Skin epidermis (tissue), 12 donors: ENCODE measurements around the gene ADAMTSL2.

ENCODE experiments used
- H3K27ac ChIP-seq, 21 experiments: fragments of 200-600 bp; sonication (generic) in 11 of 21; one replicate each; pipeline ENCODE4 v1.5.0; 2020; ENCODE audit warnings: mild to moderate bottlenecking in 3 of 21, inconsistent platforms in 2 of 21, moderate library complexity in 2 of 21
- H3K4me3 ChIP-seq, 7 experiments: fragments of 200-600 bp; sonication (generic) in 2 of 7; one replicate each; pipeline ENCODE4 v1.5.0; 2020; ENCODE audit warnings: inconsistent platforms in 2 of 7, mild to moderate bottlenecking in 2 of 7, moderate library complexity in 1 of 7

ADAMTSL2 gene

DNA sequence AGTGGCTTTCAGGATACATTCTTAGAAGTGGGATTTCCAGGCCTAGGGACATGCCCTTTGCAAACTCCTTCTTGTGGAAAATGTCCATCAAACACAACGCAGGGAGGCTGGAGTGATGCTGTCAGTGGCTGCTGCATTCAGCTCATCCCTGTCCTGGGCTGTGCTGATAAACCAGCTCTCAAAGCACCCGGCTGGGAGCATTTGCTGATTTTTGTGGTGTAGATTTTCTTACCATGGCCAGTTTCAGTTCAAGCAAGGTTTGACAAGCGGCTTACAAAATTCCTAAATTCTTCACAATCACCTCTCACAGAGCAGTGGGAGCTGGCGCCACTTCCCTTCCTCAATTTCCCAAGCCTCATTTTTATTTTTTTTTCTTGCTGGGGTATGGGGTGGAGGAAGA lies 46.5 kb downstream of the ADAMTSL2 start:
- no peak overlapping the region for H3K27ac ChIP-seq
- H3K4me3 ChIP-seq = no peak overlapping the region

DNA sequence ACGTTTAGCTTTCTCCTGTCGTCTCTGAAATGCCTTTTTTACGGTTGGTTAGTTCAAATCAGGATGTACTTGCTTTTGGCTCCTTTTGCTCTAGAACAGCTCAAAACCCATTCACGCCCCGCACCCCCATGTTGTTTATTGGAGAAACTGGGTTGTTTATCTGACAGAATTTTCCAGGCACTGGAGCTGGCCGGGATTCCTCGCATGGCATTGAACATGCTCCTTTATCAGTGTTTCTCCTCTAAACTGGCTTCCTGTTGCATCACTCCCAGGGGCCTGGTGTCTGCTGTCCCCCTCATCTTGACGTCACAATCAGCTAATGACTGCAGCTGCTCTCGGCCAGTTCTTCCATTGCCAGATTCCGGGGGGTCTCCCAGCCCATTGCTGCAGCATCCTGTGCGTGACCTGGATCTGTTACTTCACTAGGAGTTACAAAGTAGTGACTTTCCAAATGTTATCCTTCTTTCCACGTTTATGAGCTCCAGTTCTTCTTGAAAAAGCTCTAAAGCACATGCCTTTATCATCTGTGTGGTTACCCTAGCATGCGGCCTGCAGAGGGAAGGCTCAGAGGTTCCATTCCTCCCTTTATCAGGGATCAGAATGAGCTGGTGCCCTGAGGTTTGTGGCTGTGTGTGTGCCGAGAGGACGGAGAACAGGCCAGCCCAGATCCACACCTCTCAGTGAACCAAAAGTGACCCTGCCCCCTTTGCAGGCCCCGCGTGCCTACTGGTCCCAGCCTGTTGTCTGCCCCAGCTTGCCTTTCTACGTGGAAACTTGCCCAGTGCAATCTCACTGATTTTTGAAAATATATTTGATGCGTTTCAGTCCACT lies 47.2 kb downstream of the ADAMTSL2 start:
- Histone ChIP-seq H3K4me3 (no peak overlapping the region), H3K27ac (no peak overlapping the region)

DNA sequence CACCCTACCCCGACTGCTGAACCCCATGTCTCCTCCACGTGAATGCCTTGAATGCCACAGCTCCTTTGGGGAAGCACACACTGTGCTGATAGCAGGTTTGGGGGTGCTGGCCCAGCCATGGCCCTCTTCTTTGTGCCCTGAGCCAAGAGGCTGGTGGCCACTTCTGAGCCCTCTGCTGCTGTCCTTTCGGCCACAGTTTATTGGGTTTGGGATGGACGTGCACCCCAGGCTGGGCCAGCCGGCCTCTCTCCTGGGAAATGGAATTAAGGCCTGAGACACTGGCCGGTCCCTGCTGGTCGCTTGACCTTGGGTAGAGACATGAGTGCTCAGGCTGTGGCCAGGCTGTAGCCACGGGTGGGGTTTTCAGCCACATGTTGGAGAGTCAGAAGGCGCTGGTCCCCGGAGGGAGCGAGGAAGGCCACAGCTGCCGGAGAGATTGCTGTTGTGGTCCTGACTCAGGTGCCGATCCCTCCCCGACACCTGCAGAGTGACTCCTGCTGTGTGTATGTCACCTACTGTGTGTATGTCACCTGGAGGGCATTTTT lies 48.1 kb downstream of the ADAMTSL2 start:
- no peak overlapping the region for H3K27ac ChIP-seq

DNA sequence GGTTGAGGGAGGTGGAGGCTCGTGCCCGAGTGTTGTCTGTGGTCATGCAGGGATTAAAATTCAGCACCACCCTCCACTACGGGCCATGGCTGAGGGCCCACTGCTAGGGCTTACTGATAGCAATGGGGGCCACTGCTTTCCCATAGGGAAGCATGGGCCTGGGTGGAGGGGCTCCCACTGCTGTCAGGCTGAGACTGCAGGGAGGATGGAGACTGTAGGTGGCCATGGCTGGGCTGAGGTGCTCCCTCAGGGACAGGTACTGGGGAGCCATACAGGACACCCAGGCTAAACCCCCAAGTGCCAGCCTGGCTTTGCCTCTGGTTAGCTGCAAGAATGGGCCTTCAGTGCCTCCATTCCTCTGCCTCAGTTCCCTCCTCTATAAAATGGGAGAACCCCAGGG lies 48.6 kb downstream of the ADAMTSL2 start:
- H3K27ac ChIP-seq = no peak overlapping the region
- no peak overlapping the region for H3K4me3 ChIP-seq

More for the DNA sequence above, 48.1 kb downstream of the ADAMTSL2 start:
- H3K4me3 ChIP-seq = no peak overlapping the region

DNA sequence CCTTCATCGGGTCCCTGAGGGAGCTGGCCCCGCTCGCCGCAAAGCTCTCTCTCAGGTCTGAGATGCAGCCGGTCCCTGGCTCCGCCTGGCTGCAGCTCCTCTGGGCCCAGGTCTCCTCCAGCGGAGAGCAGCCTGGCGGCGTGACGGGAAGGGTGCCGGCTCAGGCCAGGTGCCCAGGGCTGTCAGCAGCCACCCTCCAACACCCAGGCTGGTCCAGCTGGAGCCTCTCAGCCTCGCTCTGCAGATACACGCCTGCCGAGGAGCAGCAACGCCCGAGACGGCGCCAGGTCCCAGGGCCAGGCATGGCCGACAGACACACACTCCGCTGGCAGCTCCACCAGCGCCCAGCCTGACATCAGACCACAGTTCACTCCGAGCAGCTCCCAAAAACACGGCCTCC lies 49.1 kb downstream of the ADAMTSL2 start:
- H3K27ac ChIP-seq = no peak overlapping the region
- no peak overlapping the region for H3K4me3 ChIP-seq

DNA sequence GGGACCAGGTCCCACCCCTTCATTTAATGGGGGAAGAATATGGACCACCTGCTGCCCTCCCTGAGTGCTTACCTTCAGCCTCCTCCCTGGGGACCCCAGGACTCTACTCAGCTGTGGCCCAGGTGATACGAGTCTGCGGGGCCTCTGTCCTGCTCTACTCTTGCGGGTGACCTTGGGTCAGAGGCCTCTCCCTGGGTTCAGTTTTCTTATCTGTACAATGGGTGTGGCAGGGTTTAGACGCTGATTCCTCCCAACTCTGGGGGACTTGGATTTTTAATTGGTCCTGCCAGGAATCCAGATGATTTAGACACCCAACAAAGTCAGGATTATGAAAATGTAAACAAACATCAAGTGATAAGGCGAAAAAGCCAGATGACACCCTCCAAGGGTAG lies 49.7 kb downstream of the ADAMTSL2 start:
- Histone ChIP-seq H3K27ac (no peak overlapping the region), H3K4me3 (no peak overlapping the region)

DNA sequence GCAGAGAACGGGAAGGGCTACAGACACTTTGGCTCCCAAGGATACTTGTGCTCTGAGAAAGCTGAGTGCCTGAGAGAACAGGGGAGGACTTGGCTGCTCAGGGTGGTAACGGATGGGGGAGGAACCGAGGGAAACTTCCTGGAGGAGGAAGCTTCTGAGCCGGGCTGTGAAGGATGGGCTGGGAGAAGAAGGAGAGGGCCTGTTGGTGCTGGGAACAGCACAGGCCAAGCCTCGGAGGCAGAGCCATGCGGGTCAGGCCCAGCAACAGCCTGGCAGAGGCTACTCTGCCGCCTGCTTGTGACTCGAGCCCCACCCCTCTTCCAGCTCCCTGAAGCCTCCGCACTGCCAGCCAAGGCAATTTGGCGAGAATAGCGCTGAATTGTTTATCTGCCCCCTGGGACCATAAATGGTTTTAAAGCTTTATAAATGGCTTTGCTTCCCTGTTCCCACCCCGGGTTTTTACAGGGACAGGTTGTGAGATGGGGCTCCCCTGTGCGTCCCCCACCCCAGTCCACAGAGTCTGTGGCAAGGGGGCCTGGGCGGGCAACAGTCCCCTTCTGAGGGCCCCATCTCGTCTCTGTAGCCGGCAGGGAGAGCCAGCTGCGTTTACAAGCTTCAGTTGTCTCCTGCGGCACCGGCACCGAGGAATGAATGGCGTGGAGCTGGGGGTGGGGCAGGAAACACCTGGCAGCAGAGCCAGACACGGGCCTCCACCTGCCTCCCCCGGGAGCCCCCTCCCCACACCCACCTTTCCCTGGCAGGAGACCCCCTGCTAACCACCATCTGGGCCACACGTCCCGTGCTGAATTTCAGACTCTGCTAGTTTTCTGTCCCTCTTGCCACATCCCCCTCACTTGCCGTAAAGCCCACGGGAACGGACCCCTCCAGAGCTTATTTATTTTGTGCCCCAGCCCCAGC lies 50.3 kb downstream of the ADAMTSL2 start:
- no peak overlapping the region for H3K4me3 ChIP-seq
- H3K27ac ChIP-seq = no peak overlapping the region

DNA sequence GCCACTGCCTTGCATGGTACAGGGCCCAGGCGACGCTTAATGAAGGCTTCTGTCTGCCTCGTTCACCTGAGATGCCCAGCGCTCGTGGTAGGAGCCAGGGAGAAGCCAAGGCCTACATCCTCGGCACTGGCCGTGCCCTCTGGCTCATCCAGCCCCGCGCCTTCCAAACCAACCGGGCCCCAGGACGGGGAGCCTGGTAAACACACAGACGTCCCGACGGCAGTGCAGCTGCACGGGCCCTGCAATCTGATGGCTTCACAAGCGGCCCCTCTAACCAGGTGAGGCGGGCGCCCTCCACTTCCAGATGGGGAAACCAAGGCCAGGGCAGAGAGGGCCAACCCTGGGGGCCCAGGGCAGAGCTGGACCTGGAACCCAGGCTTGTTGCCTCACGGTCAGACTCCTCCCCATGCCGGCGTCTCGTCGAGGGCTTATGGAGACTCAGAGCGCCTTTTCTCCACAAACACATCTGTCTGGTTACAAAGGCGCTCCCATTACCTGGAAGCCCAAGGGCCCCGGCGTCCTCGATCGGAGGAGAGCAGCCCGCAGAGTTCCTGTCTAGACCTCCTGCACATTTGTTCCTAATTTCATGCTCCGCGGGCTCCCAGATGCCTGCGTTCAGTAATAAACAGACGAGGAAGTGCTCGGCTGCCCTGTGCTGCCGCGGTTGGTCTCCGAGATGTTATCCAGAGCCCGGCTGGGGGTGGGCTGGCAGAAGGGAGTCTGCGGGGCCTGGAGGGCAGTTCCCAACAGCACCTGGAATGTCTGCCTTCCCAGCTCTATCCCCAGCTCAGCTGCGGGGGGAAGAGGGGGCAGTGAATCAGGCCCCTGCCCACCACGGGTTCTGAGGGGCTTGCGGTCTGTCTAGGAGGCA lies 51.2 kb downstream of the ADAMTSL2 start:
- no peak overlapping the region for H3K4me3 ChIP-seq

DNA sequence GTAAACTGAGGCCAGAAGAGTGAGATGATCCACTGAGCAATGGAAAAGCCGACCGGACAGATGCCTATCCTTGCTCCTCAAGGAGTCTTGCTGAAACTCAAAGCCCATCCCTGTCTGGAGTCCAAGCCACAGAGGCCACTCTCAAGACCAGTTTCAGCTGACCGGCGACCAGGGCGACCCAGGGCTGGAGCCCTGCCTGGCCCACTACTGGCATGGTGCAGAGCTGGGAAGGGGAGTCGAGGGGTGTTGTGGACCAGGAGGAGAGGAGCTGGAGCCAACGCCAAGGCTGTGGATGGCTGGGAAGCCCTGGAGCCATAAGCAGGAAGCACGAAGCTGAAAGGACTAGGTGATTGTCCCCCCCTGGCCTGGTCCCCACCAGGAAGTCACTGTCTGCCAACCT lies 52.5 kb downstream of the ADAMTSL2 start:
- Histone ChIP-seq H3K27ac (no peak overlapping the region), H3K4me3 (no peak overlapping the region)

More for the DNA sequence above, 51.2 kb downstream of the ADAMTSL2 start:
- no peak overlapping the region for H3K27ac ChIP-seq

DNA sequence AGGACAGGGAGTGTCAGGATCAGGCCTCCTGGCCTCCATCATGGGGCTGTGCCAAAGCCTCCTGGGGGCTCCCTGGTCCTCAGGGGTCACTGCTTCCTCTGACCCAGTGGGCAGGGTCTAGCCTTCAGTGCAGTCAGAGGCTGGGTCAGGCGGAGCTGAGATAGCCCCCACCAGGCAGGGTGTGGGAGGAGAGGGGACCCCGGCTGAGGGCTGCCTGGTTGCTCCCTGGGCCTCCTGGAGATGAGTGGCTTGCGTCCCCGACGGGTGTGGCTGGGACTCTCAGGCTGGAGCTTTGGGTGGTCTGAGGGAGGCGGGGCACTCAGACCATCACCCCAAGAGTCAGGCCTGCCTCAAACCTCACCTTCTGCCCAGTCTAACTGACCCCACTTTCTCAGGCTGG lies 53.0 kb downstream of the ADAMTSL2 start:
- Histone ChIP-seq H3K27ac (no peak overlapping the region), H3K4me3 (no peak overlapping the region)

DNA sequence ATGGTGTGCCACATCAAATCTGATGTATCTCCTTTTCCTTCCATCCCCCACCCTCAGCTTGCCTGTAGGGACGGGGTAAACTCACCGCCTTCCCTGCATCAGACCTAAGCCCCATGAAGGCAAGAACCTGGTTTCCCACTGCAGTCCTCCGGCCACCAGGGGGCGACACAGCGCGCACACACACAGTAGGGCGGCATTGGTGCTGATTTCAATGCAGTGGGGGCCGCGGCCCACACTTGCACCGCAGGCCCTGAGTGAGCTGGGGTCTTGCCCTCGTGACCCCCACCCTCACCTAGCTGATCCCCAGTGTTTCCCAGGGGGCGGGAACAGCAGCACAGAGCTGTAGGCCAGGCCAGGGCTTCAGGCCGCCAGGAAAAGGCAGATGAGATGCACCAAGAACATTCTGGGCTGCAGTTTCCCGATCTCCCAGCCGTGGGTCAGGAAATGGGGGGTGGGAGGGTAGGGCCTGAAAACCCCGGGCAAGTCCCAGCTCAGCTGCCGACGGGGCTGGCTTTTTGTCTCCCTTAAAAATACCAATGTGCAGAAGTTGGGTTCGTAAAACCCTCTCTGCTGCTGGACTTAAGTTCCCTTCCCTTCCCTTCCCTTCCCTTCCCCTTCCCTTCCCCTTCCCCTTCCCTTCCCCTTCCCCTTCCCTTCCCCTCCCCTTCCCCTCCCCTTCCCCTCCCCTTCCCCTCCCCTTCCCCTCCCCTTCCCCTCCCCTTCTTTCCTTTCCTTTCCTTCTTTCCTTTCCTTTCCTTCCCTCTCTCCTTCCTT lies 55.1 kb downstream of the ADAMTSL2 start:
- H3K4me3 ChIP-seq = no peak overlapping the region
- no peak overlapping the region for H3K27ac ChIP-seq

DNA sequence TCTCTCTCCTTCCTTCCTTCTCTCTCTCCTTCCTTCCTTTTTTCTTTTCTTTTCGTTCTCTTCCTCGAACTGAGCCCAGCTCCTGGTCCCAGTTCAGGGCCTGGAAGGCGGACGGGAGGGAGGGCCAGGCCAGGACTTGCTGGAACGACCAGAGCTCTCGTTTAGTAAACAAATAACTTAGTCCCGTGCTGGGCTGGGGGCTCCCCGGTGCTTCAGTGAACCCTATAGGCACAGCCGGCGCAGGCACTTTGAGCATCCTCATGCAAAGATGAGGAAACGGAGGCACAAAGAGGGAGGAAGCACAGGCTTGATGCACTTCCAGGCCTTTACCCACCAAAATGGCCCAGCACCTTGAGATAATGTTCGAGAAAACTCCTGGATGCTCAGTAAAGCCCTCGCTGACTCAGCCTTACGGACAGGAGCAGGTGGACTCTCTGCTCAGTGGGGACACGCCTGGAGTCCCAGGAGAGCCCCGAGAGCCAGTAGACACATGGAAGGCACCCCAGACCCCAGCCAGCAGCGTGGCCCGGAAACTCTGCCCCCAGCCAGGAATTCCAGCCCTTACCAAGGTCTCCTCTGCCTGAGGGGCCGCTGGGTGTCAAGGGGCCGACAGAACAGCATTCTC lies 55.8 kb downstream of the ADAMTSL2 start:
- no peak overlapping the region for H3K27ac ChIP-seq

DNA sequence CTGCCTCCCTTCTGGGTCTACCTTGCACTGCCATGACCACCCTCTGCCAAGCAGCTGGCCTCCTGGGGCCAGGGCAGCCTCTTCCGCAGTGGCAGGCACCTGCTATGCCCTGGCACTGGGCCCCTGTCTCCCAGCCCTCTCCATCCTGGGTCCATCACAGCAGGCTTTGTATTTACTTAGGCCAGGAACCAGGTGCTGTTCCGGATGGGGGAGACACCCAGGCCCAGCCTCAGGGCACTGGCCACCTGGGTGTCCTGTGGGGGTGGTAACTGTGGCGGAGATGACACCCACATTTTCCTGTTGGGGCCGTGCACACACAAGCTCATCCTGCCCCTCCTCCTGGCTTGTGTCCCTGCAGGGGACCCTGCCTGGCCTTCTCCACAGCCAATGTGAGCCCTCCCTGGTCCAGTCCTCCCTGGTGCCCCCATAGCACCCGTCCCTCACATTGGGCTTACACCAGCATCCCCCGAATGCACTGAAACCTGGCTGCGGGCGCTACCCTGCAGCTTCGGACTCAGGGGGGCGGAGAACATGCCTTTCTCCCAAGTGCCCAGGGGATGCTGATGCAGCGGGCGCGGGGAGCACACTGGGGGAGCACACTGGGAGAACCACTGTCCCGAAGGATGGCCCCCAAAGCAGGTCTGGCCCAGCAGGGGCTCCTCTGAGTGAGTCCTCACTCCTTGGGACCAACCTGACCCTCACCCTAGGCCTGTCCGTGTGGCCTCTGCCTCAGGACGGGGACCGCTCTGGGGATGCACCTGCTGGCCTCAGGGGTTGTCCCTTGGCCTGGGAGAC lies 56.8 kb downstream of the ADAMTSL2 start:
- Histone ChIP-seq H3K27ac (no peak overlapping the region), H3K4me3 (no peak overlapping the region)

More for the DNA sequence above, 55.8 kb downstream of the ADAMTSL2 start:
- no peak overlapping the region for H3K4me3 ChIP-seq

DNA sequence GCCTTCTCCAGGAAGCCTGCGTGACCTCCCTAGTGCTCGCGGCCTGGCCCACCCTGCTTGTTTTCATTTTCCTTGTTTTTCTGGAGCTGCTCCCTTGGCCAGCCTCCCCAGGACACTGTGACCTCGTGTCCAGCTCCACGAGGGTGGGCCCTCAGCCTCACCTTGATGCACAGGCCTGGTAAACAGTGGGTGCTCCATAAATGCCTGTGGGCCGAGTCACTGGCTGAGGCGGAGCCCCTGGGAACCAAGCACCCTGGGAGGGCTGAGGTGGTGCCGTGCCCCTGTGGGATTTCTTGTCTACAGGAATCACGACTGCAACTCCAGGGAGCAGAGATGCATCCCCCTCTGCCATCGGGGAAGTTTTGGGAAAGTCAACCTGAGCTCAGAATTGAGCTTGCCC lies 57.5 kb downstream of the ADAMTSL2 start:
- Histone ChIP-seq H3K27ac (no peak overlapping the region), H3K4me3 (no peak overlapping the region)

DNA sequence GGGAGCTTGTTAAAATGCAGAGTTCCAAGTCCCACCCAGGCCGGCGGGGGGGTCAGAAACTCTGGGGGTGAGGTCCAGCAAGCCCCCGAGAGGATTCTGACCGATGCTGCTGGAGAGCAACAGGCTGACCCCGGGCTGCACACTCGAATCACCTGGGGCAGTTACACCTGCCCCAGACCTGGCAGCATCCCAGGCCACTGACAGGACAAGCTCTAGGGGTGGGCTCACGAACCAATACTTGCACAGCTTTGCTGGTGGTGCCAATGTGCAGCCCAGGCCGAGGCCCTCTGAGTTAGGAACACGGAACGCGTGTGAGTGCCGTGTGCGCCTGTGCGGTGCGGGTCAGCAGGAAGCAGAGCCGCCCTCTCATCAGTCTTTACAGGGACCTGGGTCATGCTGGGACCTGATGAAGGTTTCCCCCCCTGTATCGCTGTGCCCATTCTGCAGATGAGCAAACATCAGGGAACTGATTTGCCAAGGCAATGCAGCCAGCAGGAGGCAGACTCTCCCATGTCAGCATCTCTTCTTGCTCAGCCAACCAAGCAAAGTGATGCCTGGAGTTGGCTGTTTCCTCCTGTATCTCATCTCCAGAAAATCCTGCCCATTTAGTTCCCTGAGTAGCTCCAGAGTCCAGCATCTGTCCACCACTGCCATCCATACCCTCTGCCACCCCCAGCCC lies 58.4 kb downstream of the ADAMTSL2 start:
- no peak overlapping the region for H3K4me3 ChIP-seq
- H3K27ac ChIP-seq = no peak overlapping the region

DNA sequence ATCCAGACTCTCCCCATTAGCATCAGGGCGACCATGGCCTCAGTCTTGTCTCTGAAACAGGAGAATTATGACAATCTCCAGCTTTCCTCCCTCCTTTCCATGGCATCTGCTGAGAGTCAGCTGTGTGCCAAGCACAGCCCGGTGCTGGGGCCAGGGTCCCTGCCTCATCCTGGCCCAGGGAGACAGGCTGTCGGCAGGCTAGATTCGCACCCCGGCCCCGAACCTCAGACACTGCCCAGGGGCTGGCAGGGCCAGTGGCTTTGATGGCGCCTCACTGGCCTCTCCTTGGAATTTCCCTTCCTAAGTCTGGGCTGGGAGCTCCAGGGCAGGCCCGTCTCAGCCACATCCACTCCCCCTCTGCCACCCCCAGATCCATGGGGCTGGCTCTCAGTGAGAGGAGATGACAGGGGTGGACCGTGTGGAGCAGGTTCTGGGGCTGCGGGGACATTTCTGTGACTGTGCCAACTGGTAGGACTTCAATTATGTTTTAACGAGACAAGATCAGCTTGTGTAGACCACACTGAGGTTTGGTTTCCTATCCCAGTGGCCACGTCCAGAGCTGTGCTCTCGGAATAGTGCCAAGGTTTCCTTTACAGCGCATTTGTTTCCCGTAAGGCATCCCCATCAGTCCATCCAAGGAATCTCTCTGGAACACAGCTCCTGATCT lies 59.2 kb downstream of the ADAMTSL2 start:
- Histone ChIP-seq H3K4me3 (no peak overlapping the region), H3K27ac (no peak overlapping the region)

DNA sequence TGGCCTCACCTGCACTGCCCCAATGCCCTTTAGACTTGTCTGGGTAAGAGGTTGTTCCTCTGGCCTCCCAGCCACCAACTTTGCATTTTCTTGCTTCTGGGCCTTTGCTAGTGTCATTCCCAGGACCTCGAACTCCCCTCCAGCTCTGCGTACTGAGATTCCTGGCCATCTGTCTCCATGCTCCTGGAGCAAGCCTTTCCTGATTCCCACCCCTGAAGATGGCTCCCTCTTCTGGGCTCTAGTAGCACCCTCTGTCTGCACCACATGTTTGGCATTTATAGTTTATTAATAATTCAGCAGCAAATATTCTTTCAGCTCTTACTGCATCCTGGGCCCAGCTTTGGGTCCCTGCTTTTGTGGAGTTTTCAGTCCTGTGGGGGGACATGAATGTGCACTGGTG lies 59.8 kb downstream of the ADAMTSL2 start:
- H3K27ac ChIP-seq = no peak overlapping the region
- H3K4me3 ChIP-seq = no peak overlapping the region
